Suprapubic skin (tissue), 4 donors: ENCODE measurements around the gene FJX1. TPM values are rescaled to one million over a fixed set of nuclear protein-coding genes. Genes with fewer than 3 reads are reported as not detected.

Experiments used
- DNase-seq, 2 donors: peaks; one replicate each; pipeline ENCODE4 v3.0.0-alpha.2; 2019; ENCODE audit warnings: low spot score in 2 of 2
- H3K27ac ChIP-seq: fragments of 200-600 bp; sonication (generic); one replicate; pipeline ENCODE4 v1.5.1; 2019
- H3K27me3 ChIP-seq: fragments of 200-600 bp; sonication (generic); one replicate; pipeline ENCODE4 v1.5.1; 2019
- H3K36me3 ChIP-seq: fragments of 200-600 bp; sonication (generic); one replicate; pipeline ENCODE4 v1.5.1; 2019
- H3K4me1 ChIP-seq: fragments of 200-600 bp; sonication (generic); one replicate; pipeline ENCODE4 v1.5.1; 2019
- H3K4me3 ChIP-seq: fragments of 200-600 bp; sonication (generic); one replicate; pipeline ENCODE4 v1.5.1; 2019; ENCODE audit warnings: mild to moderate bottlenecking
- H3K9me3 ChIP-seq: fragments of 200-600 bp; sonication (generic); one replicate; pipeline ENCODE4 v1.5.1; 2019
- CTCF ChIP-seq, 2 donors: fragments of 200-600 bp in 1 of 2; fragments of 450-650 bp in 1 of 2; sonication (generic) in 1 of 2; IDR thresholded peaks; one replicate each; pipeline ENCODE4 v1.5.1; 2016 to 2019; ENCODE audit warnings: antibody characterized with exemption in 2 of 2, mild to moderate bottlenecking in 1 of 2, moderate library complexity in 1 of 2
- EP300 ChIP-seq: sonication (generic); formaldehyde crosslinking; IDR thresholded peaks from one replicate; pipeline ENCODE4 v1.6.1; 2017; ENCODE audit warnings: antibody characterized with exemption
- POLR2A ChIP-seq, 2 donors: fragments of 450-650 bp; IDR thresholded peaks; one replicate each; pipeline ENCODE4 v1.6.1; 2017; ENCODE audit warnings: antibody characterized with exemption in 2 of 2, mild to moderate bottlenecking in 2 of 2, moderate library complexity in 2 of 2
- POLR2AphosphoS5 ChIP-seq, 3 donors: sonication (generic); formaldehyde crosslinking; IDR thresholded peaks; one replicate each; pipeline ENCODE4 v1.6.1; 2017; ENCODE audit warnings: antibody characterized with exemption in 3 of 3
- WGBS: methylation state at CpG from one replicate; pipeline ENCODE4 v1.1.5; 2018; 5-methylcytosine and 5-hydroxymethylcytosine counted together
- total RNA-seq, 4 donors: library from RNA; depleted of rRNA; stranded (reverse); fragments of >200 nt; gene quantifications; one replicate each; pipeline ENCODE4 v1.1.0, GENCODE V29; 2016

Gene FJX1
- total RNA-seq, 4 donors from 2014 or later: 16.8 to 29.9 (median 22.9) TPM

GRCh38 chr11:35624316-35624715 lies 6.1 kb downstream of the FJX1 start:
- WGBS: 64% methylated on average over 2 of the region's 2 CpGs
- no peak overlapping the region for H3K4me3 ChIP-seq
- DNase-seq: no peak
- TF ChIP-seq EP300: no peak
- no peak for TF ChIP-seq POLR2AphosphoS5 (IDR thresholded peaks at IDR 0.05)
- no peak for TF ChIP-seq POLR2A (IDR thresholded peaks at IDR 0.05)
- no peak for TF ChIP-seq CTCF (IDR thresholded peaks at IDR 0.05)
- no peaks in the 10 kb centered on the region for H3K36me3 ChIP-seq
- no peaks in the 10 kb centered on the region for H3K9me3 ChIP-seq
- H3K27me3 ChIP-seq: peaks cover 4% of the 10 kb centered on the region
- peaks cover 26% of the 10 kb centered on the region for H3K4me1 ChIP-seq
- H3K27ac ChIP-seq: no peak overlapping the region

GRCh38 chr11:35624781-35625180 lies 6.5 kb downstream of the FJX1 start:
- Histone ChIP-seq H3K4me3 (no peak overlapping the region), H3K4me1 (peaks cover 21% of the 10 kb centered on the region), H3K27me3 (peaks cover 4% of the 10 kb centered on the region), H3K27ac (no peak overlapping the region), H3K36me3 (no peaks in the 10 kb centered on the region), H3K9me3 (no peaks in the 10 kb centered on the region)
- DNase-seq: no peak
- TF ChIP-seq CTCF (IDR thresholded peaks at IDR 0.05) (no peak), POLR2AphosphoS5 (IDR thresholded peaks at IDR 0.05) (no peak), POLR2A (IDR thresholded peaks at IDR 0.05) (no peak), EP300 (no peak)

DNA sequence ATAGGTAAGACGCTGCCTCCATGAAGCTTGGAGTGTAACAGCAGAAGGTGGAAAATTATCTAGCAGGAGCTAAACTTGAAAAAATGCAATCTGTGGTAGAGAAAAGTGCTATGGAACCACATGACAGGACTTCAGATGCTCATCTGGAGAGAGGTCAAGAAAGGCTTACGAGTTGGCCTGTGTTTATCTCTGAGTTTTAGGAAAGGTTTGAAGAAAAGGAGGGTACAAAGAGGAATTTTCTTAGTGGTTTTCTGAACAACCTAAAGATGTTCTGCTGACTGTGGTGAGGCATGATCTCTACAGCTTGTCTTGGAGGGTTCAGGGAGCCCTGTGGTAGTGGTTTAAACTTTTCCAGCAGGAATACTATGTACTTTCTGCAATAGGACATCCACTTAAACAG lies 8.2 kb downstream of the FJX1 start:
- TF ChIP-seq EP300 (no peak), POLR2AphosphoS5 (IDR thresholded peaks at IDR 0.05) (no peak), CTCF (IDR thresholded peaks at IDR 0.05) (no peak), POLR2A (IDR thresholded peaks at IDR 0.05) (no peak)
- Histone ChIP-seq H3K9me3 (no peaks in the 10 kb centered on the region), H3K27ac (no peak overlapping the region), H3K4me1 (peaks cover 6% of the 10 kb centered on the region), H3K27me3 (peaks cover 4% of the 10 kb centered on the region), H3K36me3 (no peaks in the 10 kb centered on the region), H3K4me3 (no peak overlapping the region)
- WGBS: 88% methylated on average over 2 of the region's 2 CpGs
- no peak for DNase-seq

DNA sequence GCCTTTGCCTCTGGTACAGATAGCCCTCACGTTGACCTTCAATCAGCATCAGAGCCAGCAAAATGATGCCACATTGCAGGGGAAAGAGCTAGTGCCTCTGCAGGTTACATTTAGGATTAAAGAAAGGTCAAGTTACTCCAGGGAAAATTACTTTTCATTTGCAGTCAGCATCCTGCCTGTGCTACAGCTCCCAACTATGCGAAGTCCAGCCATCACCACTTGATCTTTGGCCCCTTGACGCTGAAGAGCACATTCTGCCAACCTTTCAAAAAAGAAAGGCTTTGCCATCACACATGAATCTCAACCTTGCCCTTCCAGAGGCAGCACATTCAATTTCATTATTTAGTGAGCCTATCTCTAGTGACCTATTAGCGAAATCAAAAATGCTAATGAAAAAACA lies 11.3 kb downstream of the FJX1 start:
- no peak for DNase-seq
- WGBS: 86% methylated on average over 4 of the region's 4 CpGs
- H3K4me3 ChIP-seq: no peak overlapping the region
- TF ChIP-seq POLR2AphosphoS5 (IDR thresholded peaks at IDR 0.05) (no peak), CTCF (IDR thresholded peaks at IDR 0.05) (no peak), EP300 (no peak), POLR2A (IDR thresholded peaks at IDR 0.05) (no peak)
- peaks cover 10% of the 10 kb centered on the region for H3K27me3 ChIP-seq
- H3K36me3 ChIP-seq: no peaks in the 10 kb centered on the region
- H3K9me3 ChIP-seq: no peaks in the 10 kb centered on the region
- H3K27ac ChIP-seq: no peak overlapping the region
- H3K4me1 ChIP-seq: no peaks in the 10 kb centered on the region

GRCh38 chr11:35629914-35630313 lies 11.7 kb downstream of the FJX1 start:
- Histone ChIP-seq H3K27me3 (peaks cover 10% of the 10 kb centered on the region), H3K36me3 (no peaks in the 10 kb centered on the region), H3K27ac (no peak overlapping the region), H3K9me3 (no peaks in the 10 kb centered on the region), H3K4me1 (no peaks in the 10 kb centered on the region), H3K4me3 (no peak overlapping the region)
- TF ChIP-seq EP300: no peak
- no peak for TF ChIP-seq POLR2A (IDR thresholded peaks at IDR 0.05)
- no peak for TF ChIP-seq CTCF (IDR thresholded peaks at IDR 0.05)
- TF ChIP-seq POLR2AphosphoS5 (IDR thresholded peaks at IDR 0.05): no peak
- WGBS: 33% methylated on average over 6 of the region's 6 CpGs
- DNase-seq: no peak
